Omental fat pad (tissue), 4 donors: ENCODE data around the gene COASY. TPM values are rescaled to one million over a fixed set of nuclear protein-coding genes. Genes with fewer than 3 reads are reported as not detected.

Experiments used
- ATAC-seq: fragments of 150-250 bp; one replicate; pipeline ENCODE4 v1.9.1; 2016; ENCODE audit warnings: mild to moderate bottlenecking, moderate library complexity; ENCODE audit not compliant: low FRiP score
- DNase-seq: peaks from one replicate; pipeline ENCODE4 v3.0.0-alpha.2; 2019; ENCODE audit warnings: low spot score
- CTCF ChIP-seq, 3 donors: fragments of 450-650 bp; IDR thresholded peaks; one replicate each; pipeline ENCODE4 v1.5.1; 2016 to 2017; ENCODE audit warnings: antibody characterized with exemption in 3 of 3, mild to moderate bottlenecking in 3 of 3, moderate library complexity in 2 of 3
- total RNA-seq, 4 donors: library from RNA; depleted of rRNA; stranded (reverse); fragments of >200 nt; gene quantifications; one replicate each; pipeline ENCODE4 v1.1.0, GENCODE V29; 2016

Gene COASY
- 10 to 100 TPM; 21.8 to 33.5 (median 26.2) TPM for total RNA-seq

GRCh38 chr17:42561897-42562387 lies at the start of gene COASY:
TSS of gene COASY (plus strand) at chr17:42562148. CDS start at chr17:42562623, 475 bp downstream.
- no peak for TF ChIP-seq CTCF (IDR thresholded peaks at IDR 0.05)
- ATAC-seq (peak; percentile 61), DNase-seq (peak; percentile 93)

GRCh38 chr17:42512246-42512645 lies 49.7 kb upstream of the COASY start:
- no peak for DNase-seq
- TF ChIP-seq CTCF (IDR thresholded peaks at IDR 0.05) = no peak
- no peak for ATAC-seq

DNA sequence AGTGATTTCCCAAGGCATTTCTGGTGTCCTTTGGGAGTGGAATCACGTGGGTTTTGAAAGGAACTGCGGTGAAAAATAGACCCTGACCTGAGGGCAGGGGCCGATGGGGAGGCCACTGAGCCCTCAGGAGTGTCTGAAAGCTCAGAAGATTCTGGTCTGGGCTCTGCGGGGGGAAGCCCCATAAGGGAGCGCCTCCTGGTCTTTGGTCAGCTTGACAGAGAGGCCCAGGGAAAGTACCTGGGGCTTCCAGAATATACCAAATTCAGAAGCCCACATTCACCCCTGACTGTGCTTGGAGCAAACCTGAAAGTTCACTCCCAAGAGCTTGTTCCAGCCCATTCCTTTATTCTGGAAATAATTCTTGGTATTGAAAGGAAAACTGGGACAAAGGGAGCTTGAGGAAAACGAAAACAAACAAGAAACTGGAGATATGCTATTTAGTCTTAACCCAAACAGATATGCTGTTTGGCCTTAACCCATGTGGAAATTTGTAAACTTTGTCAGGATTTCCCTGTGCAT lies 49.2 kb upstream of the COASY start:
- no peak for DNase-seq
- no peak for ATAC-seq
- no peak for TF ChIP-seq CTCF (IDR thresholded peaks at IDR 0.05)

DNA sequence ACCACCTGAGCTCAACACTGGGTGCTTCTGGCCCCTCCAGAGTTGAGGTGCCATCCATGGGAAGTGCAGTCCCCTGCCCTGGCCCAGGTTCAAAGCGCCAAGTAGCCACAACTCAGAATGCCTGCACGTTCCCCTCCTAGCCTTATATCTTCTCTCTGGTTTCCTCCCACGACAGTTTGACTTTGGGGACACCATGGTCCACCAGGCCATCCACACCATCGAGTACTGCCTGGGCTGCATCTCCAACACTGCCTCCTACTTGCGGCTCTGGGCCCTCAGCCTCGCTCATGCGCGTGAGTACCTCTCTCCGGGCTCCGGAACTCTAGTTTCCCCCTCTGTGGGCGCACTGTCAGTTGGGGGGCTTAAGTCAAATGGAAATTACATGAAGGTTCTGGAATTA lies 48.3 kb upstream of the COASY start:
- TF ChIP-seq CTCF (IDR thresholded peaks at IDR 0.05) = no peak
- DNase-seq (no peak), ATAC-seq (no peak)

DNA sequence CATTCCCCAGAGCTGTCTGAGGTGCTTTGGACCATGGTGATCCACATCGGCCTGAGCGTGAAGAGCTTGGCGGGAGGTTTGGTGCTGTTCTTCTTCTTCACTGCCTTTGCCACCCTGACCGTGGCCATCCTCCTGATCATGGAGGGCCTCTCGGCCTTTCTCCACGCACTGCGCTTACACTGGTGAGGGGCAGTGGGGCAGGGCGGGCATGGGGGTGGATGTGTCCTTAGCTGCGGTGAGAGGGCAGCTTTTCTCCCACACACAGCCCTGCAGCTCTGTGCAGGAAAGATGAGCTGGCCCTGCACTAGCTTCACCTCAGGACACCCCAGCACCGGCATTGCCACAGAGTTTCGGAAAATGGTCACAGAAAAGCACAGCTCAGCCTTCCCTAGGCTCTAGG lies 47.7 kb upstream of the COASY start:
- no peak for TF ChIP-seq CTCF (IDR thresholded peaks at IDR 0.05)
- ATAC-seq = no peak
- no peak for DNase-seq

DNA sequence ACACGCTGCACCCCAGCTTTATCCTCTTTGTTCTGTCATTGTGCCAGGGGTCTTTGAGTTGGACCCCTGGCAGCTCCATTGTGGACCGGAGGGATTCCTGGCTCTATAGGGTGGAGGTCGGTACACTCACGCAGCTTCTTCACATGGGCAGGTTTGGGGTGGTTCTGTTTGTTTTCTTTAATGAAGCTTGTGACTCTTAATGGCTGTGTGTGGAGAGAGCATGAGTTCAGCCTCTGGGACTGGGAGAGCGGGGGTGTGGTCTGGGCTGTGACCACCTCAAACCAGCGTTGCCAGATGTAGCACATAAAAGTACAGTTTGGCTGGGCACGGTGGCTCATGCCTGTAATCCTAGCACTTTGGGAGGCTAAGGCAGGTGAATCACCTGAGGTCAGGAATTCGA lies 47.1 kb upstream of the COASY start:
- DNase-seq (no peak), ATAC-seq (no peak)
- TF ChIP-seq CTCF (IDR thresholded peaks at IDR 0.05) = no peak

GRCh38 chr17:42517516-42517915 lies 44.4 kb upstream of the COASY start:
- ATAC-seq (peak; percentile 42), DNase-seq (peak; percentile 96)
- peak in 2 of 3 donors; percentile 26 to 97 for TF ChIP-seq CTCF (IDR thresholded peaks at IDR 0.05)
